Left lung (tissue), 10 donors: ENCODE measurements around the gene CCDC102A. TPM values are rescaled to one million over a fixed set of nuclear protein-coding genes. Genes with fewer than 3 reads are reported as not detected.

Experiments used
- ATAC-seq: fragments of 200-7000 bp; cut with Tn5 transposase; one replicate; pipeline ENCODE4 v1.9.1; 2020; ENCODE audit warnings: moderate library complexity
- DNase-seq, 4 donors: peaks; one replicate each; pipeline ENCODE4 v3.0.0-alpha.2; 2013 to 2020
- H3K27ac ChIP-seq, 2 donors: fragments of 200-600 bp; sonication (generic) in 1 of 2; one replicate each; pipeline versions ENCODE4 v1.5.0 to v1.8.0; 2020 to 2021
- H3K27me3 ChIP-seq, 2 donors: fragments of 200-600 bp; sonication (generic) in 1 of 2; one replicate each; pipeline versions ENCODE4 v1.5.0 to v1.8.0; 2020 to 2021
- H3K36me3 ChIP-seq, 2 donors: fragments of 200-600 bp; sonication (generic) in 1 of 2; one replicate each; pipeline versions ENCODE4 v1.5.0 to v1.8.0; 2020 to 2021
- H3K4me1 ChIP-seq, 2 donors: fragments of 200-600 bp; one replicate each; pipeline ENCODE4 v1.8.0; 2021
- H3K4me3 ChIP-seq, 2 donors: fragments of 200-600 bp; sonication (generic) in 1 of 2; one replicate each; pipeline versions ENCODE4 v1.5.0 to v1.8.0; 2020 to 2021; ENCODE audit warnings: mild to moderate bottlenecking in 1 of 2
- H3K9me3 ChIP-seq, 2 donors: fragments of 200-600 bp; sonication (generic) in 1 of 2; one replicate each; pipeline versions ENCODE4 v1.5.0 to v1.8.0; 2020 to 2021
- intact Hi-C, 2 donors: fragments of 100-400 bp; cut with DNase I; formaldehyde crosslinking; loops; one replicate each; pipeline versions ENCODE4 v1.11.2 to v1.14.2; 2022
- polyA plus RNA-seq, 6 donors: library from polyadenylated mRNA; unstranded; fragments of 120-200 nt; gene quantifications; one replicate each; pipeline ENCODE4 v1.2.1, GENCODE V29; 2013; ENCODE audit not compliant: insufficient read length in 6 of 6
- total RNA-seq, 2 donors: library from RNA; stranded (reverse); fragmentation: NEBNext Ultra II Directional; extraction: Animal tissue kit (Norgen Biotek cat#: 25700); gene quantifications; one replicate each; pipeline ENCODE4 v1.2.1, GENCODE V29; 2021
- TF ChIP-seq, protein P1 (sequence below), 2 donors: fragments of 200-600 bp; sonication (generic) in 1 of 2; IDR thresholded peaks; one replicate each; pipeline versions ENCODE4 v1.5.0 to v1.8.0; 2021; ENCODE audit warnings: antibody characterized with exemption in 2 of 2
- donor health status: DM: no; HTN: yes; CAD: no.
- donor health status: DM: no; HTN: no; CAD: no.

CCDC102A gene
- total and polyA plus RNA-seq, 8 donors: 5.2 to 18.4 (median 13.0) TPM

DNA sequence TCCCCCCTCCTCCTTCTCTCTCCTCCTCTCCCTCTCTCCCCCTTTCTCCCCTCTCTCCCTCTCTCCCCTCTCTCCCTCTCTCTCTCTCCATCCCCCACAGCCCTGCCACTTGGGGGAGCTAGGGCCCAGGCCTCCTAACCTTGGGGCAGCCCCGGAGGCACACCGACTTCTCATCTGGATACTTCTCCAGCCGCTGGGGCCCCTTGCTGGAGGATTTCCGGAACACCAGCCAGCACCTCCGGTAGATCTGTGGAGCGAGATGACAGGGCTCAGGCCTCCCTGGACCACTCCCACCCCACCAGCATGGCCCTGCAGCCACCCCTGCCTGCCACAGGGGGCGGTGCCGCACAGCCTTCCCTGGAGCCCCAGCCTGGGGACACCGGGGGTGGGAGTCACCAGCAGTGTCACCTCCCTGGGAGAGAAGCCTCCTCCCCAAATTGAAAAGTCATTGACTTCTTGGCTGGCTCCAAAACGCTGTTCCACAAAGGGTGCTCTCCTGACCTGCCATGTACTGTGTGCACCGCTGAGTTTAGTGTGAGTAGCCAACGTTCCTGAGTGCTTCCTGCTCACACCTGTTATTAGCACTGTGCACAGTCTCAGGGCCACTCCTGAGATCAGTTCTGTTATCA is 60.5 kb downstream of the CCDC102A start:
- Histone ChIP-seq H3K27me3 (peaks cover 0 to 8% of the 10 kb centered on the region in 2 donors), H3K4me3 (no peak overlapping the region), H3K27ac (no peak overlapping the region), H3K36me3 (peaks cover 0 to 42% of the 10 kb centered on the region in 2 donors), H3K4me1 (peaks cover 49 to 69% of the 10 kb centered on the region in 2 donors), H3K9me3 (no peaks in the 10 kb centered on the region)
- ATAC-seq: peak; percentile 24
- TF ChIP-seq, protein P1, sequence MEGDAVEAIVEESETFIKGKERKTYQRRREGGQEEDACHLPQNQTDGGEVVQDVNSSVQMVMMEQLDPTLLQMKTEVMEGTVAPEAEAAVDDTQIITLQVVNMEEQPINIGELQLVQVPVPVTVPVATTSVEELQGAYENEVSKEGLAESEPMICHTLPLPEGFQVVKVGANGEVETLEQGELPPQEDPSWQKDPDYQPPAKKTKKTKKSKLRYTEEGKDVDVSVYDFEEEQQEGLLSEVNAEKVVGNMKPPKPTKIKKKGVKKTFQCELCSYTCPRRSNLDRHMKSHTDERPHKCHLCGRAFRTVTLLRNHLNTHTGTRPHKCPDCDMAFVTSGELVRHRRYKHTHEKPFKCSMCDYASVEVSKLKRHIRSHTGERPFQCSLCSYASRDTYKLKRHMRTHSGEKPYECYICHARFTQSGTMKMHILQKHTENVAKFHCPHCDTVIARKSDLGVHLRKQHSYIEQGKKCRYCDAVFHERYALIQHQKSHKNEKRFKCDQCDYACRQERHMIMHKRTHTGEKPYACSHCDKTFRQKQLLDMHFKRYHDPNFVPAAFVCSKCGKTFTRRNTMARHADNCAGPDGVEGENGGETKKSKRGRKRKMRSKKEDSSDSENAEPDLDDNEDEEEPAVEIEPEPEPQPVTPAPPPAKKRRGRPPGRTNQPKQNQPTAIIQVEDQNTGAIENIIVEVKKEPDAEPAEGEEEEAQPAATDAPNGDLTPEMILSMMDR (IDR thresholded peaks at IDR 0.05): peak; percentile 32 to 55
- peak in 2 of 4 donors; percentile 50 to 84 for DNase-seq
- intact Hi-C loops: no loop called here

DNA sequence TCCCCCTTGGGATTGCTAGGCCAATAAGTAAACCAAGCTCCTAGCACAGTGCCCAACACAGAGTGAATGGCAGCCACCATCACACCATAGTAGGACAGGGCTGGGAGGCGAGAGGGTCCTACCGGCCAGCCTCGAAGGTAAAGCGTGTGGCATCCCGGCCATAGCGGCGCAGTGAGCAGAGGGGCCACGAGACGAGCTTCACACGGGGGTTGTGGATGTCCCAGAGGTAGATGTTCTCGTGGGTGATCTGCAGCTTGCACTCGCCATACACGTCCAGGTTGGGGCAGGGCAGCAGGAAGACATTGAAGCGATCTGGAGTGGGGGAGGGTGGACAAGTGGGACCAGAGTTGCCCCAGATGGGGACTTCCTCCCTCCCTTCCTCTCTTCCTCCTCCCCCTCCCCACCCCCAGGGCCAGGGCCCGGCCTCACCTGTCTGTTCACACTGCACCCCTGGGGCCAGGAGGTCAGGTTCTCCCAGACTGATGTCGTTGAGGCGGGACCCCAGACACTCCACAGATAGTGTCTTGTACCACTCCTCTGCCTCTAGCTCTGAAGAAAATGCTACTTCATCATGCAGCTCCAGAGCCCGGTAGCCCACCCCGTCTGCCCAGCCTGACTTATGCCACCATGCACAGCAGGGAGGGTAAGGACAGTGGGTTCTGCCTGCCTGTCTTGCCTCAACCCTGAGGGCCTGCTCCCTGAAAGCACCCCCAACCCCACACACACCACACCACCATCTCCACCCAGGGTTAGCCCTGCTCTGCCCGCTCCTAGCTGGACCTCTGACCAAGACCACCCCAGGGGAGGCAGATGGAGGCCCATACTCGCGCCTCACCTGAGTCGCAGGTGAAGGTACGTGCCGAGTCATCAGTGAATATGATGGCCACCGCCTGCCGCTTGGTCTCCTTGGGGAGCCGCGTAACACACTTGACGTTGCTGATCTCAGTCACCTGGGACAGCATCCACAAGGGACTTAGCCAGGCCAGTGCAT is 61.4 kb downstream of the CCDC102A start:
- H3K36me3 ChIP-seq: peaks cover 0 to 51% of the 10 kb centered on the region in 2 donors
- intact Hi-C loops: no loop called here
- no peak for DNase-seq

DNA sequence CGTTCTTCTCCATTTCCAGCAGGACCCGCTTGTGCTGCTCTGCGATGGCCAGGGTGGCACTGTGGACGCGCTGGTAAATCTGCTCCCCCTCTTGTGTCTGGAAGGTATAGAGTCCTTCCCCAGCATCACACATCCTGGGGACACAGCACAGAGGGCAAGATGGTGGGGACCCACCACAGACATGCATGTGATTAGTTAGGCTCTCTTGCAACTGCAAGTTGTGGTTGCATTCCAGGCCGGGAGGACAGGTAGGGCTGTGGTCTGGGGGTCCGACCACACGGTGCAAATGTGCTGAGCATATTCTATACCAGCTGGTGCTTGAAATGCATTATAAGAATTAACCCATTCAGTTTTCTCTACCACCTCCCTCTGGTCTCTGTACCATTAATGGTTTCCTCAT is 62.5 kb downstream of the CCDC102A start:
- H3K4me1 ChIP-seq: peaks cover 34 to 62% of the 10 kb centered on the region in 2 donors
- TF ChIP-seq, protein P1 (IDR thresholded peaks at IDR 0.05): no peak

More for the DNA sequence above, 61.4 kb downstream of the CCDC102A start:
- Histone ChIP-seq H3K4me1 (peaks cover 43 to 69% of the 10 kb centered on the region in 2 donors), H3K9me3 (no peaks in the 10 kb centered on the region), H3K4me3 (no peak overlapping the region), H3K27ac (no peak overlapping the region), H3K27me3 (peaks cover 0 to 8% of the 10 kb centered on the region in 2 donors)
- TF ChIP-seq, protein P1 (IDR thresholded peaks at IDR 0.05): no peak
- no peak for ATAC-seq

DNA sequence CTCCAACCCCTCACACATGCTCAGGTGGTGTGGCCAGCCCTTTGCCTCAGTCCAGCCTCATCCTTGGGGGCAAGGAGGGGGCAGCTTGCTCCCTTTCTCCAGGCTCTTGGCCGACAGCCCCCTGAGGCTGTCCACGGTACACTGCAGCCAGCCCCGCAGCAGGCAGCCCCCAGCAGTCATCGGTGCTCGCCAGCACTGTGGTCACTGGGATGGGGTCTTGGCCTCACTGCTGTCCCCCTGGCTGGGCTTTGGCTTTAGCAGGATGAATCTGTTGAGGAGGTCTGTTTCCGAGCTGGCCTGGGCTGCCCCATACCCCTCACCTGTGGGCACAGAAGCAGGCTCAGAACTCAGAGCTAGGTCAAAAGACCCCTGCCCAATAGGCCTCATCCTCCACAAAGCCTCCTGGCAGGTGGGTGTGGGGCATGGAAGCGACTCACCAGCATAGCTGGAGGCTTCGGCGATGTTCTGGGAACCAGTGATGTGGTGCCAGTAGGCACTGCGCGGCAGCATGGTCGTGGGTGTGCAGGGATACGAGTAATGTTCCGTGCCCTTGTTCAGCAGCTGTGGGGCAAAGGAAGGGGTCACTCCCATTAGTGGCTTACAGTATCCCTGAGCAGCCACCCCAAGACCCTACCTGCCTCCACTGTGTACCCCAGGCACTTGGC is 63.1 kb downstream of the CCDC102A start:
- peaks cover 0 to 68% of the 10 kb centered on the region in 2 donors for H3K36me3 ChIP-seq
- H3K4me1 ChIP-seq: peaks cover 31 to 56% of the 10 kb centered on the region in 2 donors
- no peak overlapping the region for H3K27ac ChIP-seq
- intact Hi-C loops: no loop called here
- DNase-seq (no peak), ATAC-seq (no peak)
- no peak overlapping the region for H3K4me3 ChIP-seq
- no peaks in the 10 kb centered on the region for H3K9me3 ChIP-seq
- no peaks in the 10 kb centered on the region for H3K27me3 ChIP-seq
- TF ChIP-seq, protein P1 (IDR thresholded peaks at IDR 0.05): no peak

More for the DNA sequence above, 62.5 kb downstream of the CCDC102A start:
- intact Hi-C loops: no loop called here
- Histone ChIP-seq H3K9me3 (no peaks in the 10 kb centered on the region), H3K36me3 (peaks cover 0 to 62% of the 10 kb centered on the region in 2 donors), H3K27ac (no peak overlapping the region), H3K27me3 (peaks cover 0 to 1% of the 10 kb centered on the region in 2 donors), H3K4me3 (no peak overlapping the region)
- ATAC-seq: no peak
- DNase-seq: no peak
